BJ (cell line): Measurements from ENCODE around the gene SLC25A40. TPM values are rescaled to one million over a fixed set of nuclear protein-coding genes. Genes with fewer than 3 reads are reported as not detected.
"Not testable (repeated sequence)": the region's sequence is repeated elsewhere in the genome, so short reads cannot be mapped to it uniquely, and the experiment has no call there.

Experiments
- CTCF ChIA-PET: fragments of 350-600 bp; formaldehyde crosslinking; extraction: SDS; loops from one replicate; lab custom pipeline; 2021; ENCODE audit warnings: antibody characterized with exemption, inconsistent platforms; lab: Yijun Ruan, JAX
- POLR2A ChIA-PET: fragments of 300-600 bp; sonication (Branson Sonifier 250); formaldehyde crosslinking; extraction: SDS; loops from one replicate; lab custom pipeline; 2021; ENCODE audit warnings: antibody characterized with exemption; lab: Charles Lee
- DNase-seq: peaks from one replicate; pipeline ENCODE4 v3.0.0-alpha.2; 2011; ENCODE audit warnings: low read depth
- H3K27me3 ChIP-seq: 2 replicates; pipeline ENCODE4 v1.6.0; 2011; ENCODE audit warnings: low read length; ENCODE audit not compliant: control insufficient read depth, insufficient read depth
- H3K36me3 ChIP-seq: 2 replicates; pipeline ENCODE4 v1.5.1; 2011; ENCODE audit warnings: low read length; ENCODE audit not compliant: control insufficient read depth, insufficient read depth
- H3K4me3 ChIP-seq: 2 replicates; pipeline ENCODE4 v1.5.1; 2011; ENCODE audit warnings: low read depth, mild to moderate bottlenecking, control low read depth, low read length
- CTCF ChIP-seq: IDR thresholded peaks from 2 replicates; pipeline ENCODE4 v1.5.1; 2011; ENCODE audit warnings: low read depth, mild to moderate bottlenecking, control low read depth, inconsistent platforms, low read length, moderate library complexity; ENCODE audit not compliant: insufficient read depth
- polyA plus RNA-seq: library from polyadenylated mRNA; depleted of rRNA; stranded (reverse); fragments of >200 nt; gene quantifications from 2 replicates; pipeline ENCODE4 v1.2.3, GENCODE V29; 2011

The SLC25A40 gene
- polyA plus RNA-seq, 1 experiment: 5.5 TPM

GRCh38 chr7:87912121-87912520 is 36.0 kb upstream of the SLC25A40 start:
- POLR2A ChIA-PET: no interaction called here
- Histone ChIP-seq H3K36me3 (no peaks in the 10 kb centered on the region), H3K27me3 (no peaks in the 10 kb centered on the region), H3K4me3 (no peak overlapping the region)
- CTCF ChIA-PET: no interaction called here
- TF ChIP-seq CTCF: no peak
- no peak for DNase-seq

- H3K36me3 ChIP-seq, POLR2A ChIA-PET, CTCF ChIA-PET, H3K27me3 ChIP-seq, DNase-seq, H3K4me3 ChIP-seq: not testable (repeated sequence)
These were observed 32.7 kb upstream of the SLC25A40 start for GRCh38 chr7:87908814-87909213.

DNA sequence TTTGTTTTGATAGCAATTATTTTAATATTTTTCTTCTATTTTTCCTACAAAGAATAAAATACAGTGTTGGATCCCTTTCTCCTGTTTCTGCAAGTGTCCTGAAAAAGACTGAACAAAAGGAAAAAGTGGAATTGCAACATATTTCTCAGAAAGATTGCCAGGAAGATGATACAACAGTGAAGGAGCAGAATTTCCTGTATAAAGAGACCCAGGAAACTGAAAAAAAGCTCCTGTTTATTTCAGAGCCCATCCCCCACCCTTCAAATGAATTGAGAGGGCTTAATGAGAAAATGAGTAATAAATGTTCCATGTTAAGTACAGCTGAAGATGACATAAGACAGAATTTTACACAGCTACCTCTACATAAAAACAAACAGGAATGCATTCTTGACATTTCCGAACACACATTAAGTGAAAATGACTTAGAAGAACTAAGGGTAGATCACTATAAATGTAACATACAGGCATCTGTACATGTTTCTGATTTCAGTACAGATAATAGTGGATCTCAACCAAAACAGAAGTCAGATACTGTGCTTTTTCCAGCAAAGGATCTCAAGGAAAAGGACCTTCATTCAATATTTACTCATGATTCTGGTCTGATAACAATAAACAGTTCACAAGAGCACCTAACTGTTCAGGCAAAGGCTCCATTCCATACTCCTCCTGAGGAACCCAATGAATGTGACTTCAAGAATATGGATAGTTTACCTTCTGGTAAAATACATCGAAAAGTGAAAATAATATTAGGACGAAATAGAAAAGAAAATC is 31.2 kb upstream of the SLC25A40 start:
- H3K4me3 ChIP-seq, H3K27me3 ChIP-seq, DNase-seq, POLR2A ChIA-PET, H3K36me3 ChIP-seq: not testable (repeated sequence)
- CTCF ChIA-PET: interaction anchor here (0.7 kb wide), 1 partner anchor 127 kb away, joined by 3 read pairs; no protein-coding TSS in a partner anchor

DNA sequence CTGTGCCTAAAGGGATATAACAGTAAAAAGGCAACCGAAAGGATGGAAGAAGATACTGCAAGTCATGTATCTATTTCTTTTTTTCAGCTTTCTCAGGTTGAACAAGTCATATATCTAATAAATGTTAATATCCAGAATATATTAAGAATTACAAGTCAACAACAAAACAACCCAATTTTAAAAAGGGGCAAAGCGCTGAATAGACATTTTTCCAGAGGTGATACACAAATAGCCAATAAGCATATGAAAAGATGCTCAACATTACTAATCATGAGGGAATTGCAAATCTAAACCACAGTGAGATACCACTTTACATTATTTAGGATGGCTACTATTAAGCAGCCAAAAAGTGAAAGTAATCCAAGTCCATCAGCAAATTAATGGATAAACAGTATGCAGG is 23.1 kb upstream of the SLC25A40 start:
- DNase-seq: no peak
- H3K36me3 ChIP-seq: no peaks in the 10 kb centered on the region
- CTCF ChIA-PET: no interaction called here

GRCh38 chr7:87895363-87895762 is 19.2 kb upstream of the SLC25A40 start:
- no peaks in the 10 kb centered on the region for H3K36me3 ChIP-seq
- no peak for TF ChIP-seq CTCF
- ChIA-PET POLR2A (no interaction called here), CTCF (interaction anchor here (1.8 kb wide), 1 partner anchor 9 kb away, joined by 7 read pairs; no protein-coding TSS in a partner anchor)
- DNase-seq: no peak
- H3K4me3 ChIP-seq: no peak overlapping the region
- H3K27me3 ChIP-seq: no peaks in the 10 kb centered on the region

More for the DNA sequence above, 23.1 kb upstream of the SLC25A40 start:
- no peak for TF ChIP-seq CTCF
- POLR2A ChIA-PET: no interaction called here
- no peaks in the 10 kb centered on the region for H3K27me3 ChIP-seq
- no peak overlapping the region for H3K4me3 ChIP-seq

DNA sequence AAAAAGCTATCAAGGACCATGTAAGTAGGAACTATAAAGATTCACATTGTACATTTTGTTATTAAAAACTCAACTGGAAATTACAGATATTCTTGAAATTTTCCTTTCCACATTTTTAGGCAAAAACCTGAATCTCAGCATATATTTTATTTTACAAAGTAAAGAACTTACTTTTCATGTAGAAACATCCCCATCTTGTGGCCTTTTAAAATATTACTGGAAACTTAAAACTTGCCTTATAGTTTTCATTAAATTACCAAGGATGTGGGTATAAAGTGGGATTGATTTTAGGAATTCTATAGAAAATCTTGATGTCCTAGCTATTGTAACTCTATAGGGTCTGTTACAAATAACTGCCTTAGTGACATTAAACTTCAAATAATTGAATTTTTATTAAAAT is 10.7 kb upstream of the SLC25A40 start:
- peaks cover 1% of the 10 kb centered on the region; the same call in 1 of the 2 replicates for H3K36me3 ChIP-seq
- no peaks in the 10 kb centered on the region for H3K27me3 ChIP-seq
- TF ChIP-seq CTCF: peak; percentile 30
- ChIA-PET POLR2A (no interaction called here), CTCF (interaction anchor here (0.6 to 2.6 kb wide), 14 partner anchors 8 to 467 kb away, joined by 3 to 17 read pairs (median 4); no protein-coding TSS in a partner anchor)
- H3K4me3 ChIP-seq: no peak overlapping the region
- no peak for DNase-seq
